Spleen (tissue), 11 donors: Measurements from ENCODE around the gene TNPO1. TPM values are rescaled to one million over a fixed set of nuclear protein-coding genes. Genes with fewer than 3 reads are reported as not detected.

Experiments
- DNase-seq: peaks from one replicate; pipeline ENCODE4 v3.0.0-alpha.2; 2020
- H3K27ac ChIP-seq, 8 donors: fragments of 200-600 bp; sonication (generic) in 7 of 8; 1 replicate in 4 of 8; 2 replicates in 4 of 8; pipeline versions ENCODE4 v1.5.0 to v1.8.0; 2016 to 2021; ENCODE audit warnings: inconsistent platforms in 4 of 8, mild to moderate bottlenecking in 4 of 8, moderate library complexity in 1 of 8
- H3K27me3 ChIP-seq, 7 donors: fragments of 200-600 bp; sonication (generic) in 6 of 7; replicated peaks in 1 of 7; 1 replicate in 4 of 7; 2 replicates in 3 of 7; pipeline versions ENCODE4 v1.5.0 to v1.8.0; 2016 to 2021; ENCODE audit warnings: inconsistent platforms in 3 of 7, mild to moderate bottlenecking in 1 of 7
- H3K36me3 ChIP-seq, 6 donors: fragments of 200-600 bp; sonication (generic) in 5 of 6; 1 replicate in 4 of 6; 2 replicates in 2 of 6; pipeline versions ENCODE4 v1.5.0 to v1.8.0; 2016 to 2021; ENCODE audit warnings: inconsistent platforms in 2 of 6
- H3K4me1 ChIP-seq, 6 donors: fragments of 200-600 bp; sonication (generic) in 5 of 6; 1 replicate in 3 of 6; 2 replicates in 3 of 6; pipeline versions ENCODE4 v1.5.0 to v1.8.0; 2016 to 2021; ENCODE audit warnings: inconsistent platforms in 3 of 6
- H3K4me3 ChIP-seq, 8 donors: fragments of 200-600 bp; sonication (generic) in 7 of 8; 1 replicate in 4 of 8; 2 replicates in 4 of 8; pipeline versions ENCODE4 v1.5.0 to v1.8.0; 2016 to 2021; ENCODE audit warnings: inconsistent platforms in 4 of 8, mild to moderate bottlenecking in 4 of 8, moderate library complexity in 2 of 8
- H3K9me3 ChIP-seq, 8 donors: fragments of 200-600 bp; sonication (generic) in 7 of 8; 1 replicate in 4 of 8; 2 replicates in 4 of 8; pipeline versions ENCODE4 v1.5.0 to v1.8.0; 2016 to 2021; ENCODE audit warnings: inconsistent platforms in 4 of 8
- CTCF ChIP-seq, 11 experiments: fragments of 200-600 bp in 7 of 11; fragments of 450-650 bp in 4 of 11; sonication (generic) in 4 of 11; IDR thresholded peaks in 8 of 11; conservative IDR thresholded peaks in 3 of 11; 1 replicate in 7 of 11; 2 replicates in 4 of 11; pipeline versions ENCODE4 v1.4.0 to v1.8.0; 2016 to 2021; ENCODE audit warnings: antibody characterized with exemption in 11 of 11, inconsistent platforms in 4 of 11, mild to moderate bottlenecking in 1 of 11
- POLR2A ChIP-seq, 3 donors: fragments of 450-650 bp; IDR thresholded peaks; one replicate each; pipeline ENCODE4 v1.5.1; 2017; ENCODE audit warnings: antibody characterized with exemption in 3 of 3, mild to moderate bottlenecking in 1 of 3
- POLR2AphosphoS5 ChIP-seq, 3 donors: sonication (generic); formaldehyde crosslinking; IDR thresholded peaks; one replicate each; pipeline ENCODE4 v1.5.1; 2017; ENCODE audit warnings: antibody characterized with exemption in 3 of 3
- WGBS, 5 donors: extraction: QIAGEN DNeasy Blood & Tissue Kit in 3 of 5; methylation state at CpG; one replicate each; pipeline versions ENCODE4 v1.1.5 to v1.1.7; 2013 to 2018; 5-methylcytosine and 5-hydroxymethylcytosine counted together
- intact Hi-C: fragments of 100-400 bp; cut with DNase I; formaldehyde crosslinking; loops from one replicate; pipeline ENCODE4 v1.15.0; 2023; ENCODE audit warnings: low total_unique reads
- polyA plus RNA-seq, 3 donors: library from polyadenylated mRNA; stranded (reverse); fragments of 200-250 nt; gene quantifications; one replicate each; pipeline ENCODE4 v1.2.1, GENCODE V29; 2013
- total RNA-seq, 7 donors: library from RNA; depleted of rRNA in 3 of 7; stranded (reverse); fragments of >200 nt in 3 of 7; fragmentation: NEBNext Ultra II Directional in 4 of 7; extraction: Animal tissue kit (Norgen Biotek cat#: 25700) in 4 of 7; gene quantifications; one replicate each; pipeline versions ENCODE4 v1.1.0 to v1.2.1, GENCODE V29; 2016 to 2021
- donor health status: healthy with polysubstance abuse.
- donor health status: DM: no; HTN: no; CAD: no; lungs with moderate emphysema.
- donor health status: DM: no; HTN: no; CAD: no.
- donor health status: Bipolar disorder and iron deficiency.
- donor health status: healthy.
- donor health status: DM: no; HTN: no; CAD: no.
- donor health status: DM: yes; HTN: yes; CAD: no.

Gene TNPO1
- total and polyA plus RNA-seq, 10 donors = 5.7 to 192 (median 85.7) TPM

GRCh38 chr5:72892846-72893245 is 76.4 kb downstream of the TNPO1 start:
- Histone ChIP-seq H3K36me3 (peaks cover 2 to 100% (median 91%) of the 10 kb centered on the region in 6 donors), H3K27ac (no peak overlapping the region), H3K4me1 (no peaks in the 10 kb centered on the region), H3K27me3 (no peaks in the 10 kb centered on the region), H3K4me3 (no peak overlapping the region), H3K9me3 (no peaks in the 10 kb centered on the region)
- DNase-seq = no peak
- intact Hi-C loops = no loop called here
- TF ChIP-seq POLR2AphosphoS5 (IDR thresholded peaks at IDR 0.05) = no peak
- TF ChIP-seq POLR2A (IDR thresholded peaks at IDR 0.05) = no peak
- TF ChIP-seq CTCF (IDR thresholded peaks at IDR 0.05 in 8 of 11, conservative IDR thresholded peaks at IDR 0.05 in 3 of 11) = no peak
- WGBS, 5 donors = 72 to 89% (median 85%) methylated on average over 4 of the region's 4 CpGs

- no peak for TF ChIP-seq POLR2A (IDR thresholded peaks at IDR 0.05)
- TF ChIP-seq POLR2AphosphoS5 (IDR thresholded peaks at IDR 0.05) = no peak
- TF ChIP-seq CTCF (IDR thresholded peaks at IDR 0.05 in 8 of 11, conservative IDR thresholded peaks at IDR 0.05 in 3 of 11) = no peak
- no peak overlapping the region for H3K4me3 ChIP-seq
- WGBS, 5 donors = 41 to 64% (median 49%) methylated on average over 2 of the region's 2 CpGs
- no peaks in the 10 kb centered on the region for H3K9me3 ChIP-seq
- intact Hi-C loops = no loop called here
- no peak for DNase-seq
- peaks cover 2 to 100% (median 84%) of the 10 kb centered on the region in 6 donors for H3K36me3 ChIP-seq
- H3K27me3 ChIP-seq = no peaks in the 10 kb centered on the region
- no peaks in the 10 kb centered on the region for H3K4me1 ChIP-seq
- no peak overlapping the region for H3K27ac ChIP-seq
These were observed 79.3 kb downstream of the TNPO1 start for GRCh38 chr5:72895758-72896157.

GRCh38 chr5:72906806-72907205 is 90.3 kb downstream of the TNPO1 start:
- DNase-seq = no peak
- no peaks in the 10 kb centered on the region for H3K9me3 ChIP-seq
- no peaks in the 10 kb centered on the region for H3K4me1 ChIP-seq
- intact Hi-C loops = no loop called here
- TF ChIP-seq POLR2AphosphoS5 (IDR thresholded peaks at IDR 0.05) (no peak), CTCF (IDR thresholded peaks at IDR 0.05 in 8 of 11, conservative IDR thresholded peaks at IDR 0.05 in 3 of 11) (no peak), POLR2A (IDR thresholded peaks at IDR 0.05) (no peak)
- H3K36me3 ChIP-seq = peaks cover 3 to 98% (median 71%) of the 10 kb centered on the region in 6 donors
- H3K27ac ChIP-seq = no peak overlapping the region
- no peaks in the 10 kb centered on the region for H3K27me3 ChIP-seq
- no peak overlapping the region for H3K4me3 ChIP-seq

- WGBS, 5 donors = 88 to 94% (median 93%) methylated on average over 6 of the region's 6 CpGs
- DNase-seq = no peak
- Histone ChIP-seq H3K27me3 (no peaks in the 10 kb centered on the region), H3K4me3 (no peak overlapping the region), H3K4me1 (no peaks in the 10 kb centered on the region), H3K36me3 (peaks cover 3 to 84% (median 62%) of the 10 kb centered on the region in 6 donors), H3K9me3 (no peaks in the 10 kb centered on the region), H3K27ac (no peak overlapping the region)
- intact Hi-C loops = no loop called here
- no peak for TF ChIP-seq POLR2AphosphoS5 (IDR thresholded peaks at IDR 0.05)
- TF ChIP-seq CTCF (IDR thresholded peaks at IDR 0.05 in 8 of 11, conservative IDR thresholded peaks at IDR 0.05 in 3 of 11) = no peak
- TF ChIP-seq POLR2A (IDR thresholded peaks at IDR 0.05) = no peak
These were observed 92.2 kb downstream of the TNPO1 start for GRCh38 chr5:72908664-72909063.
